Activated CD4-positive, alpha-beta memory T cell treated with anti-CD3 and anti-CD28 coated beads, Interleukin-2, amount 10 ng/mL, durations not matched to agents 7 days and 5 days (primary cell): Measurements from ENCODE around the gene UFSP2. TPM values are rescaled to one million over a fixed set of nuclear protein-coding genes. Genes with fewer than 3 reads are reported as not detected.
"Not testable (repeated sequence)": the region's sequence is repeated elsewhere in the genome, so short reads cannot be mapped to it uniquely, and the experiment has no call there.

ENCODE experiments used
- CTCF ChIA-PET: fragments of 350-600 bp; sonication (Branson Sonifier 250); formaldehyde crosslinking; loops from one replicate; lab custom pipeline; 2021; ENCODE audit warnings: antibody characterized with exemption, inconsistent platforms; lab: Charles Lee
- POLR2A ChIA-PET: fragments of 350-600 bp; sonication (Branson Sonifier 250); formaldehyde crosslinking; loops from one replicate; lab custom pipeline; 2021; ENCODE audit warnings: antibody characterized with exemption; lab: Charles Lee
- DNase-seq: peaks from one replicate; pipeline ENCODE4 v3.0.0-alpha.2; 2020
- H3K27ac Mint-ChIP-seq: one replicate; pipeline ENCODE4 v1.8.0; 2021; ENCODE audit warnings: mild to moderate bottlenecking, mixed read lengths
- H3K27me3 Mint-ChIP-seq: one replicate; pipeline ENCODE4 v1.8.0; 2021; ENCODE audit warnings: mixed read lengths
- H3K36me3 Mint-ChIP-seq: one replicate; pipeline ENCODE4 v1.8.0; 2021; ENCODE audit warnings: low read depth, mixed read lengths
- H3K4me1 Mint-ChIP-seq: one replicate; pipeline ENCODE4 v1.8.0; 2021; ENCODE audit warnings: mixed read lengths
- H3K4me3 Mint-ChIP-seq: one replicate; pipeline ENCODE4 v1.8.0; 2021; ENCODE audit warnings: mild to moderate bottlenecking, mixed read lengths
- H3K9me3 Mint-ChIP-seq: one replicate; pipeline ENCODE4 v1.8.0; 2021; ENCODE audit warnings: mixed read lengths
- total RNA-seq, 2 experiments: library from RNA; stranded (reverse); gene quantifications; one replicate each; pipeline ENCODE4 v1.2.3, GENCODE V29; 2021

UFSP2 gene
- total RNA-seq, 2 experiments from 2014 or later = 23.4 to 23.8 TPM

DNA sequence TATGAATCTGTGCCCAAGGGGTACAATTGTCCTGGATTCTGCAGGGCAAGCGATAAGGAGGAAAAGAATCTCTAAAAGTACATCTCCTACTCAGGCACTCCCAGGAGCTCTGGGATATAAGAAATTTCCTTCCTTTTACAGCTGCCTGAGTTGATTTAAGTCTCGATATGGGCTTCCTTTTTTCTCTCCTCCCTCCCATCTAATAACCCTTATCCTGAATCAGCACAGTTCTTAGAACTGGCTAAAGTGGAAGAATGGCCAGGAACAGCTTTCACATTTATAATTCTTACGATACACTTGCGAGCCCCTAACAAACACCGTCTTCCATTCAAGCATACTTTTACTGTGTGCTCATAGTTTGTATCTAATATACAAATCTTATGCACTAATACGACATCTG is 51.2 kb downstream of the UFSP2 start:
- Mint-ChIP-seq H3K4me1 (no peaks in the 10 kb centered on the region), H3K27me3 (no peaks in the 10 kb centered on the region), H3K27ac (no peak overlapping the region), H3K36me3 (no peaks in the 10 kb centered on the region), H3K4me3 (no peak overlapping the region), H3K9me3 (no peaks in the 10 kb centered on the region)
- ChIA-PET POLR2A (no interaction called here), CTCF (interaction anchor here (1.3 kb wide), 1 partner anchor 11 kb away, joined by 3 read pairs; no protein-coding TSS in a partner anchor)
- no peak for DNase-seq

- POLR2A ChIA-PET = no interaction called here
- Mint-ChIP-seq H3K27me3 (no peaks in the 10 kb centered on the region), H3K27ac (no peak overlapping the region), H3K4me1 (no peaks in the 10 kb centered on the region), H3K36me3 (no peaks in the 10 kb centered on the region), H3K9me3 (no peaks in the 10 kb centered on the region), H3K4me3 (no peak overlapping the region)
- CTCF ChIA-PET = interaction anchor here (1.3 kb wide), 1 partner anchor 12 kb away, joined by 3 read pairs; no protein-coding TSS in a partner anchor
- no peak for DNase-seq
Observed at GRCh38 chr4:185374027-185374426, 51.7 kb downstream of the UFSP2 start.

DNA sequence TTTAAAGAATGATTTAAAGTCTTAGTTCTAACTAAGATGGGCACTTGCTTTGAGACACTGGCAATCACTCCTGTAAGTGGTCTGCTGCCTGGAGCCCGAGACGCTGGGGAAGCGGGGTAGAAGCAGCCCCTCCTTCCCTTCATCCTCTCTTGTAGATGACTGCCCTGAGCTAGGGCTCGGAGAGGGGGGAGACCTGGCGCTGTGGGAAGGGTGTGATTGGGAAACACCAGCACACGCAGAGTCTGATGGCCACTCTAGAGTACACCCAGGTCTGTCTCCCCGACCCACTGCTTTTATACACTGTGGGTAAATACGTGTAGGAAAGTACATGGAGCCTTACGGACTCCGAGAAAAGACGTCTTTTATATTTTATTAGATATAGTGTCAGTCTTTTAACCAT is 54.1 kb downstream of the UFSP2 start:
- ChIA-PET POLR2A (no interaction called here), CTCF (no interaction called here)
- Mint-ChIP-seq H3K4me1 (no peaks in the 10 kb centered on the region), H3K27ac (no peak overlapping the region), H3K36me3 (no peaks in the 10 kb centered on the region), H3K9me3 (no peaks in the 10 kb centered on the region), H3K4me3 (no peak overlapping the region), H3K27me3 (no peaks in the 10 kb centered on the region)
- no peak for DNase-seq

- Mint-ChIP-seq H3K36me3 (no peaks in the 10 kb centered on the region), H3K27me3 (no peaks in the 10 kb centered on the region), H3K4me3 (no peak overlapping the region), H3K27ac (no peak overlapping the region), H3K4me1 (no peaks in the 10 kb centered on the region), H3K9me3 (no peaks in the 10 kb centered on the region)
- ChIA-PET CTCF (no interaction called here), POLR2A (no interaction called here)
- DNase-seq = no peak
Observed at GRCh38 chr4:185370268-185370949, 55.4 kb downstream of the UFSP2 start.

DNA sequence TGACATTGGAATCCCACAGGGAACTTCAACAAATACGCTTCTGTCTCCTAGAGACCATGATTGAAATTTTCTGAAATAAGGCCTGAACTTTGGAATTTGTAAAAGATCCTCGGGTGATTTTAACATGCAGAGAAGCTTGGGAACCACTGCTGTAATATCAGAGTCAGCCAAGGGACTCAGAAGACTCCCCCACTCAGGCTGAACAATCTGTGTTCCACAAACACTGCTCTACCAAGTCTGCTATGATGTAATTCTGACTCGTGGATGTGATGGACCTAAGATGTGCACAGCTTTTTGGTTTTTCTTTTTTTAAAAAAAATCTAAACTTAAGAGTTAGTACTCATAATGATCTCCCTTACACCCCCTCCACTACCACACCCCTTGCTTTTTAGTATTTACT is 56.0 kb downstream of the UFSP2 start:
- no peaks in the 10 kb centered on the region for H3K27me3 Mint-ChIP-seq
- no peak for DNase-seq
- H3K4me1 Mint-ChIP-seq = no peaks in the 10 kb centered on the region
- no peaks in the 10 kb centered on the region for H3K36me3 Mint-ChIP-seq
- no peak overlapping the region for H3K27ac Mint-ChIP-seq
- no peaks in the 10 kb centered on the region for H3K9me3 Mint-ChIP-seq
- H3K4me3 Mint-ChIP-seq = no peak overlapping the region
- ChIA-PET CTCF (no interaction called here), POLR2A (no interaction called here)

DNA sequence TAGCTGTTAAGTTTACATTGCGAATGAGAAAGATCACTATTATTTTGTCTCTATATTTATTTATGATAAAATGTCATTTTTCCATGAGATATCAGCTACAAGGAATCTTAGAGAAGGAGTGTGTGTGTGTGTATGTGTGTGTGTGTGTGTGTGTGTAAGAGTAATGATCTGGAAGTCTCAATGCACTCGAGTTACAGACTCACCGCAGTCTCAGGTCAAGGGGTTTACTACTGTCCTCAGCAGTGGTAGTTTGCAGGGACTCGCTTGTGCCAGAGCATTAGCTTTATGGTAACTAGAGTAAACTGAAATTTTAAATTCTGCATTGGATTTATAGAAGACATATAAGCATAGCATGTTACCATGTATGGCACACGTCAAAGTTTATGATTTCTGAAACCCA is 60.9 kb downstream of the UFSP2 start:
- Mint-ChIP-seq H3K36me3 (no peaks in the 10 kb centered on the region), H3K27me3 (no peaks in the 10 kb centered on the region), H3K4me3 (no peak overlapping the region), H3K27ac (no peak overlapping the region), H3K4me1 (peaks cover under 1% of the 10 kb centered on the region), H3K9me3 (no peaks in the 10 kb centered on the region)
- POLR2A ChIA-PET = no interaction called here
- CTCF ChIA-PET = no interaction called here
- no peak for DNase-seq

DNA sequence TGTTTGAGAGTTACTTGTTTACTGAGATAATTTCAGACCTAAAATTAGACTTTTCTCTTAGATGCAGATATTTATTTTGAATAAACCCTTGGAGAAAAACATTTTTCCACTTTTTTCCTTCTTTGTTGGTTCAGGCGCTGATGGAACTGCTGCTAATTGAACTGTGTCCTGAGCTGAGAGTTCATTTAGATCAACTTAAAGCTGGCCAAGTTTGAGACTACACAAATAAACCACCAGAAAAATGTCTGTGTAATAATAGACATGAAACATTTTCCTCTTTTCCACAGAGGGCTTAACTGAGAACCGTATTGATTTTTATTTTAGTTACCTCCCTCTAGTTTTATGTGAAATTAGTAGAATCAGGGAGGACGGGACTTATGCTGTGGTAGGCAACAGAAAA is 62.5 kb downstream of the UFSP2 start:
- Mint-ChIP-seq H3K4me1 (peaks cover 4% of the 10 kb centered on the region), H3K27me3 (no peaks in the 10 kb centered on the region), H3K27ac (no peak overlapping the region), H3K36me3 (no peaks in the 10 kb centered on the region), H3K4me3 (no peak overlapping the region), H3K9me3 (no peaks in the 10 kb centered on the region)
- ChIA-PET CTCF (no interaction called here), POLR2A (no interaction called here)
- DNase-seq = no peak

DNA sequence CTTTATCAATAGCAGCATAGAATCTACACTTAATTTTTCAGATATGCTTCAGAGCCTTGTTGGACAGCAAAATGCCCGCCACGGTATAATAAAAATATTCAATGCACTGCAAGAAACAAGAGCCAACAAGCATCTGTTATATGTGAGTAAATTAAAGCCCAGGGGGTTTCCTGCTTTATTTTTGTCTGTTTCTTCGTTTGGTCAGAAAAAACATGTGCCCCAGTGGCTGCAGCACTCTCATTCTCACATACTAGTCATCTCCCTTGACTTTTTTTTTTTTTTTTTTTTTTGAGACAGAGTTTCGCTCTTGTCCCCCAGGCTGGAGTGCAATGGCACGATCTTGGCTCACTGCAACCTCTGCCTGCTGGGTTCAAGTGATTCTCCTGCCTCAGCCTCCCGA is 63.2 kb downstream of the UFSP2 start:
- H3K27me3 Mint-ChIP-seq, H3K27ac Mint-ChIP-seq, DNase-seq, H3K36me3 Mint-ChIP-seq, CTCF ChIA-PET, POLR2A ChIA-PET, H3K9me3 Mint-ChIP-seq, H3K4me1 Mint-ChIP-seq, H3K4me3 Mint-ChIP-seq: not testable (repeated sequence)

DNA sequence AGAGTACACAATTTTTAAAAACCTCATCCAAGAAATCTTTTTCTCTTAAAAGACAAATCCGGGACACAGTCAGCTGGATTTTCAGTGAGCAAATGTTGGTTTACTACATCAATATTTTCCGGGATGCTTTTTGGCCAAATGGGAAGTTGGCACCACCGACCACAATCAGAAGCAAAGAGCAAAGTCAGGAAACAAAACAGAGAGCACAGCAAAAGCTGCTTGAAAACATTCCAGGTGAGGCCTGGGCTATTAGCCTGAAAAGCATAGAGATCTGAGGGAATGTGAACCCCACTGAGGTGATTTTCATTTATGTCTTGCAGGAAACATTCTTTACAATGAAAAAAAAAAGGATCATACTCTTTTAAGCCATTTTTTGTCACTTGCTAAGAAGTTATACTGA is 63.9 kb downstream of the UFSP2 start:
- Mint-ChIP-seq H3K36me3 (peaks cover 5% of the 10 kb centered on the region), H3K27me3 (no peaks in the 10 kb centered on the region), H3K4me1 (peaks cover 4% of the 10 kb centered on the region), H3K9me3 (no peaks in the 10 kb centered on the region), H3K4me3 (no peak overlapping the region), H3K27ac (no peak overlapping the region)
- POLR2A ChIA-PET = no interaction called here
- DNase-seq = no peak
- CTCF ChIA-PET = no interaction called here

- Mint-ChIP-seq H3K4me1 (peaks cover 4% of the 10 kb centered on the region), H3K9me3 (no peaks in the 10 kb centered on the region), H3K36me3 (peaks cover 5% of the 10 kb centered on the region), H3K27me3 (no peaks in the 10 kb centered on the region), H3K4me3 (no peak overlapping the region), H3K27ac (no peak overlapping the region)
- POLR2A ChIA-PET = no interaction called here
- CTCF ChIA-PET = no interaction called here
- no peak for DNase-seq
Observed at GRCh38 chr4:185359767-185360446, 65.9 kb downstream of the UFSP2 start.

GRCh38 chr4:185358959-185359358 is 66.8 kb downstream of the UFSP2 start:
- Mint-ChIP-seq H3K27ac (no peak overlapping the region), H3K4me1 (peaks cover 4% of the 10 kb centered on the region), H3K27me3 (no peaks in the 10 kb centered on the region), H3K4me3 (no peak overlapping the region), H3K9me3 (no peaks in the 10 kb centered on the region), H3K36me3 (peaks cover 5% of the 10 kb centered on the region)
- POLR2A ChIA-PET = no interaction called here
- CTCF ChIA-PET = no interaction called here
- DNase-seq = no peak

DNA sequence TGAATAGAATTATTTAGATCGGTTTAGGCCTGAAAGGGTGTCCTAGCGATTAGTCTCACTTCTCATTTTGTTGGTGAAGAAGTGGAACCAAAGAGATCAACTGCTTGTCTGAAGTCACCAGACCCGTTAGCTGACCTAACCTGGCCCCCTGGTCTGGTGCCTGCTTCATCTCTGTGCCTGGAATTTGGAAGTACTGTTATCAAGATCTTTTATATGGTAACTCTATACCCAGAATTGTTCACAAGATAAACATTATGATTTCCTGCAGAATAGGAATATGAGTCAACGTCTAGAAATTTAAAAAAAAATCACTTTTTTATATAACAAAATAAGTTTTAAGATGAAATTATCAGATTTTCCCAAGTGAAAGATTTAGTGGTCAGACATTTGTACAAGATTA is 67.2 kb downstream of the UFSP2 start:
- no peak for DNase-seq
- Mint-ChIP-seq H3K36me3 (peaks cover 5% of the 10 kb centered on the region), H3K27ac (no peak overlapping the region), H3K4me3 (no peak overlapping the region), H3K4me1 (peaks cover 4% of the 10 kb centered on the region), H3K27me3 (no peaks in the 10 kb centered on the region), H3K9me3 (no peaks in the 10 kb centered on the region)
- CTCF ChIA-PET = no interaction called here
- POLR2A ChIA-PET = no interaction called here

DNA sequence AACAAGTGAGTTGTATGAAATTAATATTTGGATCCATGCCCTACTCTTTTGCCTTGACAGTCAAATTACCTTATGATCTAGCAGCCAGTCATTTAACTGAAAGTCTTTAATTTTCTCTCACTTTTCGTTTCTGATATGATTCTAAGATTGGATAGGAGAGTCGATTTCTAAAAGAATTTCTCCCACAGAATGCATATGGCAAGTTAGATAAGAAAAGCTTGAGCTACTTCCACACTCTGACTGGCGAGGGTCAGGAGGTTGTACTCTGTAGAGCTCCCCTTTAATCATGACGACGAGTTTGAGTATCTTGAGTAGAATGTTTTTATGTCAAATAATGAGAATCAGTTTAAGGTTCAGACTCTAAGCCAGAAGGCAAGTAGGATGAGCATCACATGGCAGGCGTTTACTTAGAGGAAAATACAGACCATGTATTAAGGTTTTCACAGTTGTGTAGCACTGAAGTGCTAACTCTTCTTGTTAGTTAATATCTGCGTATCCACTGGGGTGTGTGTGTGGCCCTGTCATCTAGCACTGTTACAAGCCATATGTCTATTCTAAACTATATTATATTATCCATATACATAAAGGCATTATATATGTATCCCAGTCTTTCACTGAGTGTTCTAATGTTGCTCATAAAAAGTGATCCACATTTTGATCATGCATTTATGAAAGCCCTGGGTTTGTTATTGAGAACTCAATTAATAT is 67.9 kb downstream of the UFSP2 start:
- peaks cover 9% of the 10 kb centered on the region for H3K36me3 Mint-ChIP-seq
- ChIA-PET POLR2A (no interaction called here), CTCF (no interaction called here)
- H3K27me3 Mint-ChIP-seq = no peaks in the 10 kb centered on the region
- peaks cover 4% of the 10 kb centered on the region for H3K4me1 Mint-ChIP-seq
- H3K4me3 Mint-ChIP-seq = no peak overlapping the region
- no peak for DNase-seq
- no peak overlapping the region for H3K27ac Mint-ChIP-seq
- no peaks in the 10 kb centered on the region for H3K9me3 Mint-ChIP-seq
